Measurements from ENCODE around the gene DOCK11.

The DOCK11 gene

GRCh38 chrX:118552121-118552900 is 56.7 kb downstream of the DOCK11 start:
- H3K27ac ChIP-seq (ENCODE audit: low read depth, low read length), result peak overlapping the region; percentile 13; the same call in 1 of the 2 replicates

DNA sequence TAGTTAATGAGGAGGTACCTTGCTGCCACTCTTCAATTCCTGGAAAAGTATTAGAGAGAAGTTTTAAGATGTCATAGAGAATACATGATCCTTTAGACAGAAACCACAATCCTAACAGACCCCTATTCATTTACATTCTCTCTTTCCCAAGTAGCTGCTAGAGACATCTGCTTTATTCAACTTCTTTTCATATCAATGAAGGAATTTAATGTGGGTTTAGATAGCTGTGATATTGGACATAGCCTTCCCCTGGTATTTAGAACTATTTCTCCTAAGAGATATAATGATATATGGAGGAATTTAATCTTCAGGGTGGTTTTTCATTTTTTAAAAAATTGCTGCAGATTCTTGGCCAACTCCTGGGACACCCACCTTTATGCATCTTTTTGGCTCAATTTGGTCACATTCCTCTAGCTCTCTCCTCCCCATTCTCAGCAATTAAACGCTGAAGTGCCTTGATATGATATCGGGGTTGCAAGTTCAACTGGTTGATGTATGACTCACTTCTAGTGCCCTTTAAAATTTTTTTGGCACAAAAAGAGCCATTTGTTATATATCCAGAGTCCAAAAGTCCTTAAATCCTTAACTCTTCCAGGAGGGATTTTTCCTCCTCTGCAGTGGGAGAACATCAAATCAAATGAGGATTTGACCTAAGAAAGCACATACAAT is 57.6 kb downstream of the DOCK11 start:
- Histone ChIP-seq H3K27me3 (ENCODE audit: insufficient read depth, low read length) (no peaks in the 10 kb centered on the region), H3K36me3 (ENCODE audit: insufficient read depth, low read length) (no peaks in the 10 kb centered on the region), H3K27ac (ENCODE audit: low read depth, low read length) (peak overlapping the region; percentile 13; the same call in 1 of the 2 replicates), H3K4me3 (ENCODE audit: low read depth, low read length) (no peak overlapping the region), H3K4me1 (ENCODE audit: control insufficient read depth, insufficient read depth, low read length, unreplicated experiment) (peaks cover 30% of the 10 kb centered on the region), H3K79me2 (ENCODE audit: control insufficient read depth, insufficient read depth, low read length, unreplicated experiment) (no peaks in the 10 kb centered on the region), H2AFZ (ENCODE audit: low read length, unreplicated experiment) (no peak overlapping the region)

More at GRCh38 chrX:118552121-118552900, 56.7 kb downstream of the DOCK11 start:
- Histone ChIP-seq H3K36me3 (ENCODE audit: insufficient read depth, low read length) (no peaks in the 10 kb centered on the region), H3K4me3 (ENCODE audit: low read depth, low read length) (no peak overlapping the region), H3K79me2 (ENCODE audit: control insufficient read depth, insufficient read depth, low read length, unreplicated experiment) (no peaks in the 10 kb centered on the region), H3K4me1 (ENCODE audit: control insufficient read depth, insufficient read depth, low read length, unreplicated experiment) (peaks cover 30% of the 10 kb centered on the region), H2AFZ (ENCODE audit: low read length, unreplicated experiment) (no peak overlapping the region), H3K27me3 (ENCODE audit: insufficient read depth, low read length) (no peaks in the 10 kb centered on the region)

- Histone ChIP-seq H3K27me3 (ENCODE audit: insufficient read depth, low read length) (no peaks in the 10 kb centered on the region), H3K4me1 (ENCODE audit: control insufficient read depth, insufficient read depth, low read length, unreplicated experiment) (peaks cover 30% of the 10 kb centered on the region), H3K4me3 (ENCODE audit: low read depth, low read length) (no peak overlapping the region), H2AFZ (ENCODE audit: low read length, unreplicated experiment) (no peak overlapping the region), H3K36me3 (ENCODE audit: insufficient read depth, low read length) (no peaks in the 10 kb centered on the region), H3K79me2 (ENCODE audit: control insufficient read depth, insufficient read depth, low read length, unreplicated experiment) (no peaks in the 10 kb centered on the region), H3K27ac (ENCODE audit: low read depth, low read length) (no peak overlapping the region)
Measured at GRCh38 chrX:118554511-118554910, 58.9 kb downstream of the DOCK11 start.

DNA sequence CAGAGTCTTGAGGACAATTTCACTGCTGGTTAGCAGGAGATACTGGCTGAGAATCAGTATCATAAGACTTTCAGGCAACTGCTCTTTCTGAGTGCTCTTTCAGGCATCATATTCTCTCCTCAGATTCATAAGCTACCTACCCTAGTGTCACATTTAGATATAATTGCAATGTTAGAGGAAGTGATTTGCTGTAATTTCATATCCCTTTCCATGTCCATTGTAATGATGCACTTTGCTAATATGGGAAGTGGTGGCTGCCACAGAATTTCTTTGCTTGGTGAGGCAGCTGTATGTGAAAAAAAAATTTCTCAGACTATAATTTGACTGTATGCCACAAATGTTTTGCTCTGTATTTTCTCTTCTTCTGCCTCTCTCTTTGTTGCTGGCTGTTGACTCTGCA is 63.3 kb downstream of the DOCK11 start:
- Histone ChIP-seq H3K79me2 (ENCODE audit: control insufficient read depth, insufficient read depth, low read length, unreplicated experiment) (no peaks in the 10 kb centered on the region), H3K27me3 (ENCODE audit: insufficient read depth, low read length) (no peaks in the 10 kb centered on the region), H3K4me3 (ENCODE audit: low read depth, low read length) (no peak overlapping the region), H3K4me1 (ENCODE audit: control insufficient read depth, insufficient read depth, low read length, unreplicated experiment) (peaks cover 6% of the 10 kb centered on the region), H3K27ac (ENCODE audit: low read depth, low read length) (no peak overlapping the region), H3K36me3 (ENCODE audit: insufficient read depth, low read length) (no peaks in the 10 kb centered on the region), H2AFZ (ENCODE audit: low read length, unreplicated experiment) (no peak overlapping the region)

GRCh38 chrX:118560489-118560888 is 64.9 kb downstream of the DOCK11 start:
- H3K27ac ChIP-seq (ENCODE audit: low read depth, low read length), result no peak overlapping the region
- no peaks in the 10 kb centered on the region for H3K27me3 ChIP-seq (ENCODE audit: insufficient read depth, low read length)
- H3K4me3 ChIP-seq (ENCODE audit: low read depth, low read length), result no peak overlapping the region
- H3K4me1 ChIP-seq (ENCODE audit: control insufficient read depth, insufficient read depth, low read length, unreplicated experiment), result no peaks in the 10 kb centered on the region
- H3K79me2 ChIP-seq (ENCODE audit: control insufficient read depth, insufficient read depth, low read length, unreplicated experiment), result no peaks in the 10 kb centered on the region
- no peaks in the 10 kb centered on the region for H3K36me3 ChIP-seq (ENCODE audit: insufficient read depth, low read length)
- H2AFZ ChIP-seq (ENCODE audit: low read length, unreplicated experiment), result no peak overlapping the region

GRCh38 chrX:118562582-118563164 is 67.1 kb downstream of the DOCK11 start:
- H3K27ac ChIP-seq (ENCODE audit: low read depth, low read length), result no peak overlapping the region
- H2AFZ ChIP-seq (ENCODE audit: low read length, unreplicated experiment), result no peak overlapping the region
- H3K27me3 ChIP-seq (ENCODE audit: insufficient read depth, low read length), result no peaks in the 10 kb centered on the region
- H3K4me3 ChIP-seq (ENCODE audit: low read depth, low read length), result no peak overlapping the region
- no peaks in the 10 kb centered on the region for H3K36me3 ChIP-seq (ENCODE audit: insufficient read depth, low read length)
- no peaks in the 10 kb centered on the region for H3K79me2 ChIP-seq (ENCODE audit: control insufficient read depth, insufficient read depth, low read length, unreplicated experiment)
- no peaks in the 10 kb centered on the region for H3K4me1 ChIP-seq (ENCODE audit: control insufficient read depth, insufficient read depth, low read length, unreplicated experiment)

DNA sequence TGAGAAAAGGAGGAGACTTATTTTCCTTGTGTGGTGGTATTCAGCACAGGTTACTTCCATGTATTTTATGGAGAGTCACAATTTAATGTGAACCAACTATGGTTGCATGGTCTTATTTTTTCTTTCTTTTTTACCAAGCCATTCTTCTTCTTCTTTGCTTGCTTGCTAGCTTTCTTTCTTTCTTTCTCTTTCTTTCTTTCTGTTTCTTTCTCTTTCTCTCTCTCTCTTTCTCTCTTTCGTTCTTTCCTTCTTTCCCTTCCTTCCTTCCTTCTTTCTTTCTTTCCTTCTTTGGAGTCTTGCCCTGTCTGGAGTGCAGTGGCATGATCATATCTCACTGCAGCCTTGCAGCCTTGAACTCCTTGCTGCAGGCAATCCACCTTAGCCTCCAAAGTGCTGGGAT is 68.9 kb downstream of the DOCK11 start:
- Histone ChIP-seq H3K36me3 (ENCODE audit: insufficient read depth, low read length) (no peaks in the 10 kb centered on the region), H2AFZ (ENCODE audit: low read length, unreplicated experiment) (no peak overlapping the region), H3K4me3 (ENCODE audit: low read depth, low read length) (no peak overlapping the region), H3K27me3 (ENCODE audit: insufficient read depth, low read length) (no peaks in the 10 kb centered on the region), H3K79me2 (ENCODE audit: control insufficient read depth, insufficient read depth, low read length, unreplicated experiment) (no peaks in the 10 kb centered on the region), H3K4me1 (ENCODE audit: control insufficient read depth, insufficient read depth, low read length, unreplicated experiment) (no peaks in the 10 kb centered on the region), H3K27ac (ENCODE audit: low read depth, low read length) (no peak overlapping the region)

DNA sequence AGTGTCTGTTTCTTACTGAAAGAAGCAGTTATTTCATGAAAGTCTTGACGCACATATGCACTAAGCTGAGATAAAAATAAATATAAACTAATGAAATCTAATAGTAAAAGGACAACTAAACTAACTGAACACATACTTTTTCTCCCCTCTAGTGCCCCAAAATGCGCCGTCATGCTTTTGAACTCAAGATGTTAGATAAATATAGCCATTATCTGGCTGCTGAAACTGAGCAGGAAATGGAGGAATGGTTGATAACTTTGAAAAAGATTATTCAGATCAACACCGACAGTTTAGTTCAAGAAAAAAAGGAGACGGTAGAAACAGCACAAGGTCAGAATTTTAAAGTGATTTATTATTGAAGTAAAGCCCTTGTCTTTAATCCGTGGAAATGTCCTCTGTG is 70.2 kb downstream of the DOCK11 start:
- H3K36me3 ChIP-seq (ENCODE audit: insufficient read depth, low read length), result no peaks in the 10 kb centered on the region

GRCh38 chrX:118566359-118566758 is 70.7 kb downstream of the DOCK11 start:
- no peaks in the 10 kb centered on the region for H3K4me1 ChIP-seq (ENCODE audit: control insufficient read depth, insufficient read depth, low read length, unreplicated experiment)
- H3K4me3 ChIP-seq (ENCODE audit: low read depth, low read length), result no peak overlapping the region
- H2AFZ ChIP-seq (ENCODE audit: low read length, unreplicated experiment), result no peak overlapping the region
- no peaks in the 10 kb centered on the region for H3K36me3 ChIP-seq (ENCODE audit: insufficient read depth, low read length)
- H3K27me3 ChIP-seq (ENCODE audit: insufficient read depth, low read length), result no peaks in the 10 kb centered on the region
- no peak overlapping the region for H3K27ac ChIP-seq (ENCODE audit: low read depth, low read length)
- no peaks in the 10 kb centered on the region for H3K79me2 ChIP-seq (ENCODE audit: control insufficient read depth, insufficient read depth, low read length, unreplicated experiment)

More for the DNA sequence above, 70.2 kb downstream of the DOCK11 start:
- Histone ChIP-seq H3K4me3 (ENCODE audit: low read depth, low read length) (no peak overlapping the region), H3K4me1 (ENCODE audit: control insufficient read depth, insufficient read depth, low read length, unreplicated experiment) (no peaks in the 10 kb centered on the region), H3K79me2 (ENCODE audit: control insufficient read depth, insufficient read depth, low read length, unreplicated experiment) (no peaks in the 10 kb centered on the region), H2AFZ (ENCODE audit: low read length, unreplicated experiment) (no peak overlapping the region), H3K27ac (ENCODE audit: low read depth, low read length) (no peak overlapping the region), H3K27me3 (ENCODE audit: insufficient read depth, low read length) (no peaks in the 10 kb centered on the region)

DNA sequence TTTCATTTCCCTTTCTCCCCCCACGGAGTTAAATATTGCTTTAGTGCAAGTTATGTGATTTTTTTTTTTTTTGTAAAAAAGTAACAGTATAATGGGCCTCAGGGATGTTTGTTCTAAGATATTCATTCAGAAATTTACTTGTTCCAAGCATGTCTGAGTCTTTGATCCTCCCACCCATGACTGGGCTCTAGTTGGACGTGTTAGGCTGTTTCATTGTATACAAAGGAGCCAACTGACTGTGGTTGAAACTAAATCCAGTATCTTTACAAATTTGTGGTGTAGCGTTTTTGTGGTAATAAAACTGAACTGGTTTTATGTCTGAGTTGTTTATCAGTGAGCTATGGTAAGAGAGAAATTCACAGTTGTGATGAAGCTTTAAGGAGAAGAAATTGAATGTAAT is 74.1 kb downstream of the DOCK11 start:
- H3K79me2 ChIP-seq (ENCODE audit: control insufficient read depth, insufficient read depth, low read length, unreplicated experiment), result no peaks in the 10 kb centered on the region
- no peak overlapping the region for H3K4me3 ChIP-seq (ENCODE audit: low read depth, low read length)
- H3K4me1 ChIP-seq (ENCODE audit: control insufficient read depth, insufficient read depth, low read length, unreplicated experiment), result no peaks in the 10 kb centered on the region
- no peak overlapping the region for H3K27ac ChIP-seq (ENCODE audit: low read depth, low read length)
- H2AFZ ChIP-seq (ENCODE audit: low read length, unreplicated experiment), result no peak overlapping the region
- no peaks in the 10 kb centered on the region for H3K36me3 ChIP-seq (ENCODE audit: insufficient read depth, low read length)
- H3K27me3 ChIP-seq (ENCODE audit: insufficient read depth, low read length), result no peaks in the 10 kb centered on the region
